ENCODE measurements around the gene SEC61A2.

GRCh38 chr10:12198156-12198555, 68.7 kb downstream of the SEC61A2 start:
- TF ChIP-seq CTCF (IDR thresholded peaks at IDR 0.05) (no peak), POLR2A (IDR thresholded peaks at IDR 0.05) (no peak)
